ENCODE data around the gene XYLT2. TPM values are rescaled to one million over a fixed set of nuclear protein-coding genes. Genes with fewer than 3 reads are reported as not detected.

XYLT2 gene
- total and polyA plus RNA-seq, 2 donors (not counting 3 experiments of a cell fraction or from before 2014, with no cell fraction given) = 19.1 to 26.6 TPM

- ChIA-PET CTCF (interaction anchor here (0.7 to 0.8 kb wide), 2 partner anchors 14 to 130 kb away, joined by 3 to 6 read pairs; no protein-coding TSS in a partner anchor), POLR2A (no interaction called here)
- no peak overlapping the region for H3K9ac ChIP-seq (replicated peaks; ENCODE audit: extremely low read depth, insufficient read depth, low read length)
- H2AFZ ChIP-seq (ENCODE audit: low read depth, low read length) = no peak overlapping the region
- dilution Hi-C loops (cut with MboI; ENCODE audit: extremely low pct_ligation_motif_present, low sequenced_read_pairs) = no loop called here
- no peaks in the 10 kb centered on the region for H3K9me3 ChIP-seq (replicated peaks; ENCODE audit: control insufficient read depth, insufficient read depth, low read length)
- no peaks in the 10 kb centered on the region for H3K4me1 ChIP-seq (ENCODE audit: control insufficient read depth, extremely low read depth, insufficient read depth, low read length)
- no peak overlapping the region for H3K4me2 ChIP-seq (ENCODE audit: insufficient read depth, low read length)
- FAIRE-seq = no peak
- H3K27ac ChIP-seq (ENCODE audit: insufficient read depth, low read depth, low read length) = no peak overlapping the region
- no TSS peak for BruUV-seq (replicated peaks)
- H3K79me2 ChIP-seq (ENCODE audit: control insufficient read depth, insufficient read depth, low read length) = no peaks in the 10 kb centered on the region
- H3K9me1 ChIP-seq (replicated peaks; ENCODE audit: control insufficient read depth, extremely low read depth, insufficient read depth, low read length) = no peaks in the 10 kb centered on the region
- TF ChIP-seq MYC (IDR thresholded peaks at IDR 0.05; ENCODE audit: low read depth, low read length) (no peak), JUN (IDR thresholded peaks at IDR 0.05; ENCODE audit: borderline replicate concordance, insufficient read depth, insufficient read length, low read depth) (no peak), GATA2 (IDR thresholded peaks at IDR 0.05; ENCODE audit: insufficient read depth, insufficient read length, low read depth, low read length) (no peak), POLR2AphosphoS5 (IDR thresholded peaks at IDR 0.05; ENCODE audit: insufficient read depth, low read depth, low read length) (no peak), MAX (IDR thresholded peaks at IDR 0.05; ENCODE audit: insufficient read depth, insufficient read length) (no peak), EZH2 (IDR thresholded peaks at IDR 0.05; ENCODE audit: borderline replicate concordance, low read depth, low read length, severe bottlenecking) (no peak), FOS (IDR thresholded peaks at IDR 0.05; ENCODE audit: borderline replicate concordance, insufficient read depth, low read length) (no peak), POLR2A (IDR thresholded peaks at IDR 0.05; ENCODE audit: low read depth, low read length) (no peak)
- TF ChIP-seq, protein P1, sequence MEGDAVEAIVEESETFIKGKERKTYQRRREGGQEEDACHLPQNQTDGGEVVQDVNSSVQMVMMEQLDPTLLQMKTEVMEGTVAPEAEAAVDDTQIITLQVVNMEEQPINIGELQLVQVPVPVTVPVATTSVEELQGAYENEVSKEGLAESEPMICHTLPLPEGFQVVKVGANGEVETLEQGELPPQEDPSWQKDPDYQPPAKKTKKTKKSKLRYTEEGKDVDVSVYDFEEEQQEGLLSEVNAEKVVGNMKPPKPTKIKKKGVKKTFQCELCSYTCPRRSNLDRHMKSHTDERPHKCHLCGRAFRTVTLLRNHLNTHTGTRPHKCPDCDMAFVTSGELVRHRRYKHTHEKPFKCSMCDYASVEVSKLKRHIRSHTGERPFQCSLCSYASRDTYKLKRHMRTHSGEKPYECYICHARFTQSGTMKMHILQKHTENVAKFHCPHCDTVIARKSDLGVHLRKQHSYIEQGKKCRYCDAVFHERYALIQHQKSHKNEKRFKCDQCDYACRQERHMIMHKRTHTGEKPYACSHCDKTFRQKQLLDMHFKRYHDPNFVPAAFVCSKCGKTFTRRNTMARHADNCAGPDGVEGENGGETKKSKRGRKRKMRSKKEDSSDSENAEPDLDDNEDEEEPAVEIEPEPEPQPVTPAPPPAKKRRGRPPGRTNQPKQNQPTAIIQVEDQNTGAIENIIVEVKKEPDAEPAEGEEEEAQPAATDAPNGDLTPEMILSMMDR (IDR thresholded peaks at IDR 0.05; ENCODE audit: extremely low read depth in 1 of 2, insufficient read depth in 1 of 2, low read depth in 1 of 2, low read length in 2 of 2) = no peak
- H3K36me3 ChIP-seq (ENCODE audit: control insufficient read depth in 2 of 2, extremely low read depth in 1 of 2, insufficient read depth in 2 of 2, low read length in 2 of 2) = no peaks in the 10 kb centered on the region
- DNase-seq (ENCODE audit: low read depth, low spot score) = no peak
- peaks cover 7 to 9% of the 10 kb centered on the region in 2 experiments for H3K27me3 ChIP-seq (ENCODE audit: control insufficient read depth in 2 of 2, insufficient read depth in 2 of 2, low read length in 2 of 2)
- H4K20me1 ChIP-seq (replicated peaks; ENCODE audit: control insufficient read depth, extremely low read depth, insufficient read depth, low read length) = no peaks in the 10 kb centered on the region
- intact Hi-C loops (cut with micrococcal nuclease) = no loop called here
- H3K4me3 ChIP-seq (replicated peaks in 1 of 3; ENCODE audit: insufficient read depth in 1 of 3, low read depth in 1 of 3, low read length in 3 of 3) = no peak overlapping the region
Observed at GRCh38 chr17:50329716-50330115, 16.2 kb upstream of the XYLT2 start.
